GM12878 (cell line): Measurements from ENCODE around the gene ZNF296. TPM values are rescaled to one million over a fixed set of nuclear protein-coding genes. Genes with fewer than 3 reads are reported as not detected.

Experiments
- ATAC-seq: fragments of 200-7000 bp; cut with Tn5 transposase; 3 replicates; pipeline ENCODE4 v1.9.1; 2020; ENCODE audit warnings: mild to moderate bottlenecking, moderate library complexity
- BruUV-seq: library from RNA; stranded (reverse); fragments of 400-500 nt; replicated peaks from 2 replicates; lab custom pipeline; 2021; lab: Mats Ljungman, UMichigan
- CTCF ChIA-PET: fragments of 300-600 bp; sonication (Branson Sonifier 250); formaldehyde crosslinking; extraction: SDS; loops from one replicate; lab custom pipeline; 2021; ENCODE audit warnings: inconsistent platforms; lab: Yijun Ruan, JAX
- POLR2A ChIA-PET: fragments of 350-600 bp; formaldehyde crosslinking; extraction: SDS; loops from one replicate; lab custom pipeline; 2021; ENCODE audit warnings: inconsistent platforms; lab: Charles Lee
- RAD21 ChIA-PET: fragments of 300-600 bp; sonication (Branson Sonifier 250); formaldehyde crosslinking; loops from one replicate; lab custom pipeline; 2023; ENCODE audit warnings: antibody characterized with exemption; ENCODE audit not compliant: unreplicated experiment; lab: Charles Lee
- SMC1A ChIA-PET: fragments of 300-600 bp; sonication (Branson Sonifier 250); formaldehyde crosslinking; loops from one replicate; lab custom pipeline; 2023; ENCODE audit not compliant: unreplicated experiment, uncharacterized antibody; lab: Charles Lee
- DNase-seq: peaks from one replicate; pipeline ENCODE4 v3.0.0-alpha.2; 2011; ENCODE audit warnings: low read depth, low spot score
- FAIRE-seq: peaks from 3 replicates; lab custom pipeline; 2011; peaks lifted over from hg19 to GRCh38; lab: Jason Lieb, UNC
- H2AFZ ChIP-seq: 2 replicates; pipeline ENCODE4 v1.6.0; 2011; ENCODE audit warnings: low read depth, low read length, control low read depth; ENCODE audit not compliant: control insufficient read depth
- H3K27ac ChIP-seq: 2 replicates; pipeline ENCODE4 v1.5.1; 2011; ENCODE audit warnings: control low read depth; ENCODE audit not compliant: control insufficient read depth, insufficient read depth
- H3K27me3 ChIP-seq, 2 experiments: replicated peaks in 1 of 2; 2 replicates each; pipeline versions ENCODE4 v1.6.0 to v1.6.1; 2011; ENCODE audit warnings: low read length in 1 of 2; ENCODE audit not compliant: control insufficient read depth in 2 of 2, insufficient read depth in 2 of 2
- H3K36me3 ChIP-seq, 2 experiments: 2 replicates each; pipeline ENCODE4 v1.5.1; 2011; ENCODE audit warnings: low read length in 1 of 2; ENCODE audit not compliant: control insufficient read depth in 2 of 2, insufficient read depth in 2 of 2
- H3K4me1 ChIP-seq: 2 replicates; pipeline ENCODE4 v1.6.1; 2011; ENCODE audit warnings: mild to moderate bottlenecking, low read length, moderate library complexity, mixed read lengths; ENCODE audit not compliant: control insufficient read depth, insufficient read depth
- H3K4me2 ChIP-seq: 2 replicates; pipeline ENCODE4 v1.6.0; 2011; ENCODE audit warnings: control low read depth; ENCODE audit not compliant: control insufficient read depth, insufficient read depth
- H3K4me3 ChIP-seq: fragments of 200-600 bp; sonication (generic); 2 replicates; pipeline ENCODE4 v1.5.1; 2016
- H3K79me2 ChIP-seq: 2 replicates; pipeline ENCODE4 v1.6.0; 2011; ENCODE audit warnings: low read length; ENCODE audit not compliant: control insufficient read depth, insufficient read depth
- H3K9ac ChIP-seq: 2 replicates; pipeline ENCODE4 v1.8.0; 2011; ENCODE audit warnings: low read length, control low read depth, mixed read lengths; ENCODE audit not compliant: control insufficient read depth, insufficient read depth
- H3K9me3 ChIP-seq: replicated peaks from 3 replicates; pipeline ENCODE4 v1.5.1; 2011; ENCODE audit warnings: mild to moderate bottlenecking, low read length; ENCODE audit not compliant: control insufficient read depth, insufficient read depth
- H4K20me1 ChIP-seq: 2 replicates; pipeline ENCODE4 v1.6.0; 2011; ENCODE audit not compliant: control insufficient read depth, insufficient read depth
- JUND ChIP-seq: IDR thresholded peaks from 2 replicates; pipeline ENCODE4 v1.6.1; 2012; ENCODE audit warnings: low read depth, mild to moderate bottlenecking, low read length, improper control_type of control experiment, moderate library complexity
- NFYA ChIP-seq: IDR thresholded peaks from 2 replicates; pipeline ENCODE4 v1.6.1; 2011; ENCODE audit warnings: low read depth, mild to moderate bottlenecking, low read length, improper control_type of control experiment, borderline replicate concordance
- POLR2A ChIP-seq: IDR thresholded peaks from 2 replicates; pipeline ENCODE4 v1.6.1; 2011; ENCODE audit warnings: low read depth, mild to moderate bottlenecking, low read length
- POLR2AphosphoS5 ChIP-seq: IDR thresholded peaks from 2 replicates; pipeline ENCODE4 v1.6.1; 2011; ENCODE audit warnings: mild to moderate bottlenecking, low read length, inconsistent platforms
- WGBS: methylation state at CpG from one replicate; pipeline ENCODE4 v1.1.6; 2016; ENCODE audit warnings: low lambda C conversion rate; ENCODE audit not compliant: insufficient replicate concordance, insufficient coverage; ENCODE audit errors: missing lambda C conversion rate; 5-methylcytosine and 5-hydroxymethylcytosine counted together
- in situ Hi-C: fragments of 300-500 bp; cut with MboI; formaldehyde crosslinking; loops from 9 replicates; pipeline ENCODE4 v1.14.3; 2018; ENCODE audit warnings: mixed read lengths
- intact Hi-C: fragments of 100-400 bp; cut with micrococcal nuclease; formaldehyde crosslinking; loops from one replicate; pipeline ENCODE4 v1.14.2; 2022; ENCODE audit not compliant: unreplicated experiment
- polyA plus RNA-seq, 11 experiments: library from polyadenylated mRNA; depleted of rRNA in 4 of 11; unstranded in 6 of 11; stranded (reverse) in 5 of 11; fragments of >200 nt; fragmentation: Nextera tagmentation in 4 of 11; fragmentation: Illumina TruSeq in 1 of 11; extraction: Ambion mirVana in 4 of 11; extraction: Trizol in 1 of 11; gene quantifications; 1 replicate in 1 of 11; 2 replicates in 10 of 11; pipeline versions ENCODE4 v1.2.1 to v1.2.3, GENCODE V29; 2011 to 2016; ENCODE audit warnings: inconsistent platforms in 2 of 11, missing spikeins in 2 of 11, low read depth in 1 of 11
- total RNA-seq, 4 experiments: library from RNA; depleted of rRNA in 3 of 4; stranded (reverse); fragments of >200 nt in 3 of 4; fragmentation: Illumina TruSeq in 1 of 4; extraction: Trizol in 1 of 4; gene quantifications; 2 replicates each; pipeline versions ENCODE4 v1.2.1 to v1.2.3, GENCODE V29; 2013 to 2021

The ZNF296 gene
- total and polyA plus RNA-seq, 10 of the 15 experiments (the other 5 are each of a cell fraction or from before 2014, with no cell fraction given): 0.44 to 23.6 (median 3.5) TPM; not detected in 1

- Histone ChIP-seq H4K20me1 (no peaks in the 10 kb centered on the region), H3K9ac (no peak overlapping the region), H3K4me3 (no peak overlapping the region), H3K79me2 (peaks cover 29% of the 10 kb centered on the region), H3K4me2 (no peak overlapping the region), H3K27ac (no peak overlapping the region), H3K27me3 (no peaks in the 10 kb centered on the region), H3K36me3 (peaks cover 8 to 15% of the 10 kb centered on the region in 2 experiments), H3K4me1 (peaks cover 9% of the 10 kb centered on the region), H3K9me3 (peaks cover 2% of the 10 kb centered on the region; the same call in 2 of the 3 replicates), H2AFZ (no peak overlapping the region)
- in situ Hi-C loops (no loop called here), intact Hi-C loops (loop anchor here (5.0 to 10.0 kb wide), 3 partner anchors 87 to 395 kb away; partner anchors contain the start of genes BLOC1S3 and TRAPPC6A)
- POLR2A ChIA-PET: interaction anchor here (1.8 kb wide), 1 partner anchor 15 kb away, joined by 4 read pairs; no protein-coding TSS in a partner anchor
- TF ChIP-seq POLR2A (peak; percentile 17; the same call in 1 of the 2 replicates), NFYA (no peak)
- BruUV-seq: no TSS peak
- no peak for DNase-seq
- ATAC-seq: no peak
- CTCF ChIA-PET: interaction anchor here (0.7 to 3.1 kb wide), 3 partner anchors 10 to 410 kb away, joined by 3 to 12 read pairs (median 4); no protein-coding TSS in a partner anchor
- RAD21 ChIA-PET: no interaction called here
- no peak for FAIRE-seq
- WGBS: 96% methylated on average over 17 of the region's 17 CpGs
- SMC1A ChIA-PET: interaction anchor here (1.7 to 1.8 kb wide), 3 partner anchors 10 to 88 kb away, joined by 4 to 7 read pairs (median 6); partner anchors contain the start of gene BLOC1S3
Observed at GRCh38 chr19:45090034-45090433, 13.8 kb upstream of the ZNF296 start.

- Histone ChIP-seq H3K4me2 (peak overlapping the region; percentile 19; the same call in 1 of the 2 replicates), H3K36me3 (peaks cover 8 to 15% of the 10 kb centered on the region in 2 experiments), H3K9ac (no peak overlapping the region; the same call in 1 of the 2 replicates), H3K27me3 (no peaks in the 10 kb centered on the region), H3K9me3 (peaks cover 2% of the 10 kb centered on the region; the same call in 2 of the 3 replicates), H4K20me1 (no peaks in the 10 kb centered on the region), H3K79me2 (peaks cover 10% of the 10 kb centered on the region), H3K4me3 (no peak overlapping the region), H3K27ac (no peak overlapping the region), H3K4me1 (no peaks in the 10 kb centered on the region), H2AFZ (no peak overlapping the region)
- ChIA-PET SMC1A (no interaction called here), POLR2A (no interaction called here), RAD21 (no interaction called here), CTCF (interaction anchor here (0.7 to 1.0 kb wide), 3 partner anchors 38 to 48 kb away, joined by 3 to 4 read pairs (median 3); partner anchors contain the start of gene CLASRP)
- in situ Hi-C loops (no loop called here), intact Hi-C loops (no loop called here)
- DNase-seq (no peak), ATAC-seq (no peak), FAIRE-seq (no peak)
- BruUV-seq: no TSS peak
- 66% methylated on average over 11 of the region's 11 CpGs for WGBS
- TF ChIP-seq POLR2AphosphoS5 (peak; percentile 22; the same call in 1 of the 2 replicates), JUND (no peak)
Observed at GRCh38 chr19:45087531-45087930, 11.3 kb upstream of the ZNF296 start.
